Kasumi-1 (cell line): ENCODE data around the gene WTIP.
"Not testable (repeated sequence)": the region's sequence is repeated elsewhere in the genome, so short reads cannot be mapped to it uniquely, and the experiment has no call there.

Experiments used
- DNase-seq, 2 experiments: peaks; one replicate each; lab custom pipeline; 2025; lab: John Stamatoyannopoulos, UW

The WTIP gene

DNA sequence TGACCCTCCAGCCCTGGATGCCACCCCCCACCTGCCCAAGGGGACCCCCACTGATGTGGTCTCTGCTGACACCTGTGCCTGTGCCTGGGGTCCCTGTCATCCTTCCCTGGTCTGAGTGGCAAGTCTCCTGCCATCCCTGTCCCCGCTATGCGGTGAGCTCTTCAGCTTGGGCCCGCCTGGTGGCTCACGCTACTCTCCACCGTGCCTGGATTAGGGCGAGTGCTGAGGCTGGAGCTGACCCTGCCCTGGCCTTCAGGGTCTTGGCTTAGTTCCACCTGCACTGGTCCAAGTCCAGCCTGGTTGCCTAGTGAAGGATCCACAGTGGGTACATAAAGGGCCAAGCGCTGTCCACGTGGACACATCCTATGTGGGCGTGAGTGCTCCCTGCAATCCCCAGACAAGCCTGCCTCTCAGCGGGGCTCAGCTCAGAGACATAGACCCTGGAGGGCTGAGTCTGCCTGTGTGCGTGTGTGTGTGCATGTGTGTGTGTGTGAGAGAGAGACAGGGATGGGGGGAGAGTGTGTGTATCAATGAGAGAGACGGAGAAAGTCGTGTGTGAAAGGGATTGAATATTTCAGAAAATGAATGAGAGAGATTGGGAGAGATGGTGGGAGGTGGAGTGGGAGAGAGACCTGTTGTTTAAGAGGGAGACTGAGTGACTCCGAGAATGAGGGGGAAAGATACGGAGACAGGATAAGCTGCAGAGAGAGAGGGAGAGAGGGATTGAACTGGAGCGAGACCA lies 22.1 kb downstream of the WTIP start:
- no peak for DNase-seq

DNA sequence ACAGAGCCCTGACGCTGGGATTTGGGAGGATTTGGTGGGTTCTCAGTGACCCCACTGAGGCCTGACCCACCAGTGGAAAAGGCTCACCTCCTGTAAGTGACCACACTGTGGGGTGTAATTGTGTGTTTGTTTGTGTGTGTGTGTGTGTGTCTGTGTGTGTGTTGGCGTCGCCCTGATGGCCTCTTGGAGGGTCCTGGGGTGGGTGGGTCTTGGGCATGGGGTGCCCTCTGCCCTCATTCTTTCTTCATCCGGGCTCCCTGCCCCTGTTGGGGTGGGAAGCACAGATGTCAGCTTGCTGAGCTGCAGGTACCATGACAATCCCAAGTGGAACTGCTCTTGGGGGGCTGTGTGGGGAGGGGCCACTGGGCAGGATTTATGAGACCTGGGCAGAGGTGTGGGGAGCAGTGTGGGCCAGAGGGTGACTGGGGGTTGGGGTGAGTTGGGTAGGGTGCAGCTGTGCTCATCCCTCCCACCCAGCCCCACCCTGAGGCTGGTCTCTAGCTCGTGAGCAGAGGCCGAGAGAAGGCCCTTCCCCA lies 22.8 kb downstream of the WTIP start:
- no peak for DNase-seq

- no peak for DNase-seq
Measured at GRCh38 chr19:34504809-34505291, 23.3 kb downstream of the WTIP start.

- no peak for DNase-seq
Measured at GRCh38 chr19:34505321-34506025, 23.9 kb downstream of the WTIP start.

DNA sequence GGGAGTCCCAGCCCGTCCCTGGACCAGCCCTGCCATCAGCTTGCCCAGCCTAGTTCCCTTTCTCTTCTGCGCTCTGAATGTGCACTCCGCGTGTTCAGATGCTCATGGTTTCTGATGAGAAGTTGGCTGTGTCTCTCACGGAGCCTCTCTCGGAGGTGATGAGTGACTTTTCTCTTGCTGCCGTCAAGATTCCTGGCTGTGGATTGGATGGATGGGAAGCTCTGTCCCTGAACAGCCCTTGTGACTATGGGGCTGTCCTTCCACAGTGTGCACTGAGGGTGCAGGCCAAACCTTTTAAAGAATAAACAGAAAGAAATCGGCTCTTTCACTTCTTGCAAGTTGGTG lies 24.4 kb downstream of the WTIP start:
- DNase-seq = no peak

DNA sequence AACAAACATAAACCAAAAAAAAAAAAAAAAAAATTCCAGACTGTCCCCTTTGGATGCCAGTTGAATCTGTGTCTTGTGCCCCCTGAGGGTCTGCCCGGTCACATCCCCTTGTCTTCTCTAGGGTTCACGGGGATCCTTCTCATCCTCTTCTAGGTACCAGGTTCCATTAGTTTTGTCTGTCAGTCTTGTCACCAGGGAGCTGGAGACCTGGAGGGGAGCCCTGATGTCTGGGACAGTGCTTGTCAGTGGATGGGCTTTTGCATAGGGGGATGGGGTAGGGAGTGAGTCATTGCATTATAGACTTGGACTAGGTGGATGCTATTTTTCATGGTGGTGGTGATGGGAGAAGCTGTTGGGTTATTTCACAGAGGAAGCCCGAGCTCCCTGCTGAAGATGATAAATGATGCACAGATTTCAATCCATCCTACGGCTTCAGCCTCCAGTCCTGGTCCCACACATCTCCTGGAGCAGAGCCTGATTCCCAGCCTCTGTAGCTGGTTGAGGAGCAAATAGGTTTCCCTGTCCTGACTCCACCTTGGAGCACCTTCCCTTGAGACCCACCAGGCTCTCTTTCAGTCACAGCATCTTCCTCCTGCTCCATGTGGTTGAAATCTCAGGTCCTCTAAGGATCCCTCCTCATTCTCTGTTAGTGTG lies 26.0 kb downstream of the WTIP start:
- no peak for DNase-seq

- DNase-seq = no peak
Measured at GRCh38 chr19:34508540-34508939, 27.0 kb downstream of the WTIP start.

- DNase-seq = not testable (repeated sequence)
Measured at GRCh38 chr19:34510904-34511303, 29.3 kb downstream of the WTIP start.

GRCh38 chr19:34512254-34512822 lies 30.8 kb downstream of the WTIP start:
- no peak for DNase-seq

- DNase-seq = no peak
Measured at GRCh38 chr19:34513767-34514166, 32.2 kb downstream of the WTIP start.

- no peak for DNase-seq
Measured at GRCh38 chr19:34519602-34520001, 38.0 kb downstream of the WTIP start.

- no peak for DNase-seq
Measured at GRCh38 chr19:34523408-34523807, 41.9 kb downstream of the WTIP start.

- DNase-seq = no peak
Measured at GRCh38 chr19:34525001-34525400, 43.4 kb downstream of the WTIP start.

GRCh38 chr19:34534206-34534605 lies 52.6 kb downstream of the WTIP start:
- no peak for DNase-seq

DNA sequence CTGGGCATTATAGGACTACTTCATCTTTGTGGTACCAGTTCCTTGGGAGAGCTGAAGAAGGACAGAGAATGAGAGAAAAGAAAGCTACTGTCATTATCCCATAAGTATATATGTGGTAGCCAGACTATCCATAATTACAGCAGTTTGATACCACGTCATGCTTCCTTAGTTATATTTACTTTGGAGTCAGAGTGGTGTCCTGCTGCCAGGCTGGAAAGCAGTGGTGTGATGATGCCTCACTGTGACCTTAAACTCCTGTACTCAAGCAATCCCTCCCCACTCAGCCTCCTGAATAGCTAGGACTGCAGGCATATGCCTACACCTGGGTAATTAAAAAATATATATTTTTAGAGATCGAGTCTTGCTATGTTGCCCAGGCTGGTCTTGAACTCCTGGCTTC lies 57.8 kb downstream of the WTIP start:
- no peak for DNase-seq

DNA sequence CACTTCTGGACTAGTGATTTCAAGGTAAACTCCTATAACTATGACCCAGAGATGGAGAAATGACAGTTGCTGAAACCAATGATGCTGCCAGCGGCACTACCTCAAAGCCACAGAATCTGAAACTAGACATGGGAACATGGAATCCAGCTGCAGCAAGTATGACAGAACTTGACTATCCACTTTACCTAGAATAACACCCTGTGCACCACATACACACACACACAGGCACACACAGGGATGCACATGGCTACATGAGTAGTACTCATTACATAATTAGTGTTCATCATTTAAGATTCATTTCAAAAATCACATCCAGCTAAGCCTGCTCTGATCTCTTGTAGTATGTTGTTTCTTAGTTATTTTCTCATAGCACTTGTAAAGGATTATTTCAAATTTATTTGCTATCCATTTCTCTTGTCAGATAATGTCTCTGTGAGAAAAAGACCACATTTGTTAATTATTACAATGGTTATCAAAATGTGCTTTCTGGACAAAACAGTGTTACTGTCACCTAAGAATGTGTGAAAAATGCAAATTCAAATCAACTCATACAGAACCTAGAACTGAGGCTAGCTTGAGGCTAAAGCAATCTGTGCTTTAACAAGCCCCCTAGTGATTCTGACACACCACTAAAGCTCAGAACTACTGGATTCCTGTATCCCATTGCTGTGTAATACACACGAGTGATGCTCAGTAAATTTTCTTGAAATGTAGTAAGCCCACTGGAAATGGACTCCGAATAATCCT lies 59.4 kb downstream of the WTIP start:
- DNase-seq = no peak

DNA sequence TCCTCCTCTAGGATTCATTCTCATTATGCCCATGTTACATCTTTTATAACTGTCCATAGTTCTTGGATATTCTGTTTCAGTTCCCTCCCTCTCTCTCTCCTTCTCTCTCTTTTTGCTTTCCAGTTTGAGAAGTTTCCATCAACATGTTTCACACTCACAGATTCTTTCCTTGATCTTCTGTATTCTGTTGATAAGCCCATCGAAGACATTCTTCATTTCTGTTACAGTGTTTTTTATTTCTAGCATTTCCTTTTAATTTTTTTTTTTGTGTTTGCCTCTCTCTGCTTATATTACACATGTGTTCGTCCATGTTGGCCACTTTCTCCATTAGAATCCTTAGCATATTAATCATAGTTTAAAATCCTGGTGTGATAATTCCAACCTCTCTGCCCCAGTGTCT lies 68.3 kb downstream of the WTIP start:
- no peak for DNase-seq

DNA sequence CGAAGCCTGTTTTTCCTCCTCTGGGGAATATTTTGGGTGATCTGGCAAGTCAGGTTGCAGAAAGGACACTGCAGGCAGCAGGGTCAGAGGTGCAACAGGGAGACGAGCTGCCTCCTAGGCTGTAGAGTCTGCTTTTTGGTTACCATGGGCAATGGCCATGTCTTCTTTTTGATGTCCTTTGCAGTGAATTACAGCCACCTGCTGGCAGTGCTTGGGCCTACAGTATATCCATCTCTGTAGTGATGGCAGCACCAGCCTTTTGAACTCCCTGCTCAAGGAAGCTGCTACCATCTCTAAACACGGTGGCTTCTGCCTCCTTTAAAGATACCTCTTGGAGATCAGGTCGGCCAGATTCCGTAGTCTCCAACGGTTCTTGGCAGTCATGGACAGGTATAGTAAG lies 73.9 kb downstream of the WTIP start:
- peak in 1 of 2 experiments; percentile 16 for DNase-seq

DNA sequence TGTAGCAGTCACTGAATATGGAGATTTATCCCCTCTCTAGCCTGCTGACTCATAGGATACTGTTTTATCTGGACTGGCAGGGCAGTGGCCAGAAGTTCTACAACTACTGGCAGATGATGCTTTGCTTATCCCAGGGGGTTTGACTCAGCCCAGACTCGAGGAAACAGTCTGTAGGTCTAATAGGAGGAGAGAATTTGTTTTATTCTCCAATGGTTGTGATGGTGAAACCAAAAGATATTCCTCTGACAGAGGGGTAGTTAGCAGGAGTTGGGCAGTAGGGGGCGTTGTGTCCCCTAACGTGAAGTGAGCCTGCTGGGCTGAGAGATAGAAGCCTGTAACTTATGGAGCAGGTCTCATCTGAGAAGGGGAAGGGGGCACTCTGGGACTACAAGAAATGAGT lies 74.9 kb downstream of the WTIP start:
- DNase-seq = peak in 1 of 2 experiments; percentile 9

DNA sequence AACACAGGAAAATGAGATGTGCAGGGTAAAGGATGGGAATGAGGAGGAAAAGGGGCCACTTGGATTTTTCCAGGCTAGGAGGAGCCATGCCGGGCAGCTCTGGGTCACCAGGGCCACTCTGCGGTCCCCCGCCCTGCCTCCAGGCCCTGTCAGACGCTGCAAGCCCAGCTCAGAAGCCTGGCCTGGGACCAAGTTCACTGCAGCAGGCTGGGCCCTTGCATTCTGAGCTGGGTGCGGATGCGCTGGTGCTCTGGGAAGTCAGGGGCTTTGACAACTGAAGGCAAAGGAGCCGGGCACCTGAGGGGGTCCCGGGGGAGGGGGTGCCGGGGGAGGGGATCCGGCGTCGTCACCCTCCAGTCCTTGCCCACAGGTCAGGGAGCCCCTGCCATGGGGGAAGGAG lies 77.5 kb downstream of the WTIP start:
- no peak for DNase-seq

GRCh38 chr19:34560229-34560628 lies 78.7 kb downstream of the WTIP start:
- DNase-seq = no peak
